Upper lobe of left lung (tissue), 4 donors: ENCODE measurements around the gene ADNP2.

Source experiments
- EP300 ChIP-seq, 4 donors: sonication (generic); formaldehyde crosslinking; IDR thresholded peaks; one replicate each; pipeline ENCODE4 v1.5.1; 2017; ENCODE audit warnings: antibody characterized with exemption in 4 of 4, control low read depth in 2 of 4
- POLR2A ChIP-seq, 4 donors: fragments of 450-650 bp; IDR thresholded peaks; one replicate each; pipeline ENCODE4 v1.5.1; 2016 to 2017; ENCODE audit warnings: antibody characterized with exemption in 4 of 4, mild to moderate bottlenecking in 2 of 4
- POLR2AphosphoS5 ChIP-seq, 2 donors: sonication (generic); formaldehyde crosslinking; IDR thresholded peaks; one replicate each; pipeline ENCODE4 v1.5.1; 2017; ENCODE audit warnings: antibody characterized with exemption in 2 of 2
- TF ChIP-seq, protein P1 (sequence below), 6 experiments: fragments of 450-650 bp in 4 of 6; fragments of 200-600 bp in 2 of 6; sonication (generic) in 2 of 6; IDR thresholded peaks; one replicate each; pipeline ENCODE4 v1.5.1; 2016 to 2019; ENCODE audit warnings: antibody characterized with exemption in 6 of 6

DNA sequence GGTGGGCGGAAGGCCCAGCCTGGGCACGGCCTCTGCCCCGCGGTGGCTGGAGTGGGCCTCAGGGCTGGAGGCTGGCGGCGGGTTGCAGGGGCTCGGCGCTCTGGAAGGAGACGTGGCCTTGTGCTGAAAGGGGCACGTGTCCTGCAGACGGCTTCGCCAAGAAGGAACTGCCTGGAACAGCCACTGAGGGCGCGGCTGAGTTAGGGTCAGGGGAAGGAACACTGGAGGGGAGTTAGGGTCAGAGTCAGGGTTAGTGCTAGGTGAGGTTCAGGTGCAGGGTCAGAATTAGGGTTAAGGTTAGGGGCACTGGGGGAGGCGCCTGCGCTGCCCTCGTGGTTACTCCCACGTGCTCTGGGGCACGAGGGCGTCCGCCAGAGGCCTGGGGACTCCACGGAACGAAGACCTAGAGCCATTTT, 933 bp upstream of the ADNP2 start:
- TF ChIP-seq, protein P1, sequence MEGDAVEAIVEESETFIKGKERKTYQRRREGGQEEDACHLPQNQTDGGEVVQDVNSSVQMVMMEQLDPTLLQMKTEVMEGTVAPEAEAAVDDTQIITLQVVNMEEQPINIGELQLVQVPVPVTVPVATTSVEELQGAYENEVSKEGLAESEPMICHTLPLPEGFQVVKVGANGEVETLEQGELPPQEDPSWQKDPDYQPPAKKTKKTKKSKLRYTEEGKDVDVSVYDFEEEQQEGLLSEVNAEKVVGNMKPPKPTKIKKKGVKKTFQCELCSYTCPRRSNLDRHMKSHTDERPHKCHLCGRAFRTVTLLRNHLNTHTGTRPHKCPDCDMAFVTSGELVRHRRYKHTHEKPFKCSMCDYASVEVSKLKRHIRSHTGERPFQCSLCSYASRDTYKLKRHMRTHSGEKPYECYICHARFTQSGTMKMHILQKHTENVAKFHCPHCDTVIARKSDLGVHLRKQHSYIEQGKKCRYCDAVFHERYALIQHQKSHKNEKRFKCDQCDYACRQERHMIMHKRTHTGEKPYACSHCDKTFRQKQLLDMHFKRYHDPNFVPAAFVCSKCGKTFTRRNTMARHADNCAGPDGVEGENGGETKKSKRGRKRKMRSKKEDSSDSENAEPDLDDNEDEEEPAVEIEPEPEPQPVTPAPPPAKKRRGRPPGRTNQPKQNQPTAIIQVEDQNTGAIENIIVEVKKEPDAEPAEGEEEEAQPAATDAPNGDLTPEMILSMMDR (IDR thresholded peaks at IDR 0.05) = no peak
- TF ChIP-seq POLR2A (IDR thresholded peaks at IDR 0.05) (no peak), POLR2AphosphoS5 (IDR thresholded peaks at IDR 0.05) (no peak), EP300 (IDR thresholded peaks at IDR 0.05) (no peak)
